Activated CD8-positive, alpha-beta memory T cell treated with anti-CD3 and anti-CD28 coated beads for 36 hours (primary cell): ENCODE results near the gene SHTN1. TPM values are rescaled to one million over a fixed set of nuclear protein-coding genes. Genes with fewer than 3 reads are reported as not detected.

Experiments
- CTCF ChIA-PET: fragments of 350-600 bp; sonication (Branson Sonifier 250); formaldehyde crosslinking; loops from one replicate; lab custom pipeline; 2021; ENCODE audit warnings: antibody characterized with exemption; lab: Charles Lee
- POLR2A ChIA-PET: fragments of 350-600 bp; sonication (Branson Sonifier 250); formaldehyde crosslinking; loops from one replicate; lab custom pipeline; 2021; ENCODE audit warnings: antibody characterized with exemption; lab: Charles Lee
- total RNA-seq, 2 experiments: library from RNA; stranded (reverse); gene quantifications; one replicate each; pipeline ENCODE4 v1.2.3, GENCODE V29; 2021

SHTN1 gene
- total RNA-seq, 2 experiments from 2014 or later: not detected

- ChIA-PET POLR2A (no interaction called here), CTCF (no interaction called here)
Measured at GRCh38 chr10:116848032-116848943, 156.7 kb downstream of the SHTN1 start.

GRCh38 chr10:116845823-116846222, 159.2 kb downstream of the SHTN1 start:
- ChIA-PET CTCF (no interaction called here), POLR2A (no interaction called here)

GRCh38 chr10:116840389-116841075, 164.5 kb downstream of the SHTN1 start:
- CTCF ChIA-PET: no interaction called here
- POLR2A ChIA-PET: no interaction called here

GRCh38 chr10:116838143-116838725, 166.8 kb downstream of the SHTN1 start:
- POLR2A ChIA-PET: no interaction called here
- CTCF ChIA-PET: no interaction called here

DNA sequence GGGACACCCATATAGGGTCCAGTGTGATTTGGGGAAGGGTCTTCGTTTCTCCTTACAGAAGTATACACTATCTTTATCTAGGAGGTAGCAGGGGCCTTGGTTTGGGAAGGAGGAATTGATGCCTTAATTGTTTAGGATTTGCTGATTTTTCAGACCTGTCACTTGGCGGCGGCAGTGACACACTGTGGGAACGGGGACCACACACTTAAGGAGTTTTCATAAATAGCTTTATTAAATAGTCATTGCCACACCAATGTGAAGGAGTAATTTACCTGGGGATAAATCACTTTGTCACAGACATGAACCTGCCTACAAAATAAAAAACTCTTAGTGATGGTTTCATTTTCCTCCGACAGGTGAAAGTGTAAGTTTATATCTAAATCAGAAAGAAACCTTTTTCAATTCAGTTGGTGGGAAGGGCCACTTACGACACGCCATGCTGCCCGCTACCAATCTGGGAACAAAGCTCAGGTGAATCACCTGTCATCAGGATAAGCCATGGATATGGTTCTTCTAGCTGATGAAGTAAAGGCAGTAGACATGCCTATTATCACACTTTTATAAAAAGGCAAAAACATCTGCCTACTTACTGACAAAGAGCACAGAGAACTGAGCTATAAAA, 168.0 kb downstream of the SHTN1 start:
- CTCF ChIA-PET: no interaction called here

GRCh38 chr10:116836083-116836482, 168.9 kb downstream of the SHTN1 start:
- ChIA-PET CTCF (no interaction called here), POLR2A (no interaction called here)

More for the DNA sequence above, 168.0 kb downstream of the SHTN1 start:
- POLR2A ChIA-PET: no interaction called here

DNA sequence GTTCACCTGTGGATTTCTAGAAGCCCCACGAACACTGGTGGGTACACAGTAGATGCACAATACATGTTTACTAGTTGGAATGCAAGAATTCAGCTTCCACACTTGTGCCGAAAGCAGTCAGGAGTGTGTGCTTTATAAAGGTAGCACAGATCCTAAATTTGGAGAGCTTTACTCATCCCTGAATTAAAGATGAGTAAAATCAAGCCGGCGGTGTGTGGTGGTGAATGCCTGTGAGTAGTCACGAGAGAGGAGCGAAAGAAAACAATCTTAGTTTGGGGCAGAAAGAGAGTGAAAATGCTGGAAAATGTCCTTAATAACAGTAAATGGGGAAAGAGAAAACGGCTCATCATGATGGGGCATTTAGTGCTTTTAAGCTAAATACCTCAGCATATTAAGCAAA, 169.3 kb downstream of the SHTN1 start:
- POLR2A ChIA-PET: no interaction called here
- CTCF ChIA-PET: no interaction called here

DNA sequence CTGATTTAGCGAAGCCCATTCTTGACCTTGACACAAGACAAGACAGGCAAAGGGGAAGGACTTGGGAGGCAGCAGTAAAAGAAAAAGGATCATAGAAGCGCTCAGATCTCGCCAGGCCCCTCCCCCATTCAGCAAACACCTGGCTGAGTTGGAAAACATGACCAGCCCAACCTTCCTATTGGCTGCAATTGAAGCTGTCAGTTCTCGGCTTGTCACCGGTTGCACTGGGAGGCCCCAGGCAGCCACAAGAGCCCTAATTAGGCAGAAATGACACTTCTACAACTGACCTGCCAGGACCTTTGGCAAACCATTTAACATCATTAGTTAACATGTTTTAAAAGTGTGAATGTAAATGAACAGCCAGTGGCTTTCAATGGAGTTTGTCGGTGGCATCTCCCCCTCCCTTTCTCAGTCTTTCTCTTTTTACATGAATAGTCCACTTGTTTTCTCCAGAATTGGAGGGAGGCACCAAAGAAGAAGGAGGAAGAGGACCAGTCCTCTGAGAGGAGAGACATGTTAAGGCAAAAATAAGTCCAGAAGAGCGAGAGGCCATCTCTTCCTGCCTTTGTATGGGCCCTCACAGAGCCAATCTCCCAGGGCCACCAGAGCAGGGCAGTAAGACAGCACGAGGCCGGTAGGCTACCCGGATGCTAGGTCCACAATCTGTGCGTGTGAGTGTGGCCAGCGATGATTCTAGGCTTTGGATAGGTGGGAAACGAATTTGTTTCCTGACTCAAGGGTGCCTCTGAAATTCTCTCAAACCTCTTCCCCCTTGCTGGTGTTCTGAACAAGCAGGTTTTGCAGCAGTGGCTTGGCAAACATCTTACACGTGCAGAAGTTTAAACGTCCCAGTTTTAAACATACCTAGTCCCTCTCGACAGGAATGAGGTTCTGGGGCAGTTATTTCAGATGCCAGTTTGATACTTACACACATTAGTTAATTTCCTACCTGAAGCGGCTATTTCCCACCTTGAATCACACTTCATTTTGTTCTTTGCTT, 170.7 kb downstream of the SHTN1 start:
- ChIA-PET POLR2A (no interaction called here), CTCF (no interaction called here)

GRCh38 chr10:116831790-116832189, 173.2 kb downstream of the SHTN1 start:
- CTCF ChIA-PET: no interaction called here
- POLR2A ChIA-PET: no interaction called here

Other genes starting within 250 kb of the SHTN1 start
- gene ENO4, start 155.7 kb downstream of the SHTN1 start, total RNA-seq: not detected
- not detected for gene VAX1, start 133.1 kb upstream of the SHTN1 start, total RNA-seq
- not detected for gene KCNK18, start 192.3 kb upstream of the SHTN1 start, total RNA-seq
- gene SLC18A2, start 235.9 kb upstream of the SHTN1 start, total RNA-seq: under 1 TPM in 1 of 2 experiments, not detected in 1; 0.04 TPM